ENCODE results near the gene GPR137. TPM values are rescaled to one million over a fixed set of nuclear protein-coding genes. Genes with fewer than 3 reads are reported as not detected.

GPR137 gene
- total and polyA plus RNA-seq, 4 donors: 6.7 to 22.2 (median 9.0) TPM

DNA sequence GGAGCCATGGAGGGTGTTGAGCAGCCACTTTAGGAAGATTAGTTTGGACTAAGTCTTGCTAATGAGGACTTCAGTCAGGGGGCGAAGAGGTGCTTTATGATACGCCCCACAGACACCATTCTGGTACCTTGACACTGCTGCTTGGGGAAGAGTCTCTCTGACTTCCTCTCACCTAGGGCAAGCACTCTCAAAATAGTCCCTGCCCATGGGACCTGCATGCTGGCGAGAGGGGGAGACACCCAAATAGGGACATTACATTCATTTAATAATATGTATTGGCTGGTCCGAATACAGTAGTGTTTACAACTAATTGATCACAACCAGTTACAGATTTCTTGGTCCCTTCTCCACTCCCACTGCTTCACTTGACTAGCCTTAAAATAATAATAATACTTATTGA, 10.1 kb downstream of the GPR137 start:
- peaks cover 17 to 39% (median 19%) of the 10 kb centered on the region in 4 donors for H3K4me1 ChIP-seq (ENCODE audit: control insufficient read depth in 4 of 4, insufficient read depth in 4 of 4, low read length in 3 of 4)
- 89% methylated on average over 4 of the region's 4 CpGs for WGBS
- peaks cover 4 to 27% (median 9%) of the 10 kb centered on the region in 4 donors for H3K27me3 ChIP-seq (ENCODE audit: control insufficient read depth in 4 of 4, insufficient read depth in 4 of 4, low read length in 3 of 4)

DNA sequence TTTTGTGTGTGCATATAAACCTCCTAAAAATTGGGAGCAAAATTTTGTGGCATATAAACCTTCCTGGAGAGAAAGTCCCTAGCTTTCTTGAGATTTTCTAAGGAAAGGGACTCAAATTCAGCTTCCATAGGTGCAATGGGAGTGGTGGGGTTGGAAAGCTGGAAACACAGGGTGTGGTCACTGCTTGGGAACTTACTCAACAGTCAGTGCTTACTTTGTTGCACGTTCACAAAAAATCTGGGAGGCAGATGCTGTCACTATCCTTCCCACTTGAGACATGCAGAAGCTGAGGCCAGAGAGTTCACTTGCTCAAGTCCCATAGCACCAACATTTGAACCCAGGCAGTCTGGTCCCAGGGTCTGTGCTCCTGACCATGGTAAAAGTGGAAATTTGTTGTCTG, 10.6 kb downstream of the GPR137 start:
- peaks cover 19 to 40% (median 19%) of the 10 kb centered on the region in 4 donors for H3K4me1 ChIP-seq (ENCODE audit: control insufficient read depth in 4 of 4, insufficient read depth in 4 of 4, low read length in 3 of 4)
- no peaks in the 10 kb centered on the region for H3K9me3 ChIP-seq (ENCODE audit: control insufficient read depth in 4 of 4, low read length in 3 of 4)

More for the DNA sequence above, 10.1 kb downstream of the GPR137 start:
- TF ChIP-seq SP1 (IDR thresholded peaks at IDR 0.05): no peak
- TF ChIP-seq, protein P1, sequence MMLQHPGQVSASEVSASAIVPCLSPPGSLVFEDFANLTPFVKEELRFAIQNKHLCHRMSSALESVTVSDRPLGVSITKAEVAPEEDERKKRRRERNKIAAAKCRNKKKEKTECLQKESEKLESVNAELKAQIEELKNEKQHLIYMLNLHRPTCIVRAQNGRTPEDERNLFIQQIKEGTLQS (IDR thresholded peaks at IDR 0.05): no peak
- TF ChIP-seq, protein P2, sequence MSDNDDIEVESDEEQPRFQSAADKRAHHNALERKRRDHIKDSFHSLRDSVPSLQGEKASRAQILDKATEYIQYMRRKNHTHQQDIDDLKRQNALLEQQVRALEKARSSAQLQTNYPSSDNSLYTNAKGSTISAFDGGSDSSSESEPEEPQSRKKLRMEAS (IDR thresholded peaks at IDR 0.05): no peak
- no peak for TF ChIP-seq HNF4G (IDR thresholded peaks at IDR 0.05)
- no peak for TF ChIP-seq RAD21 (IDR thresholded peaks at IDR 0.05)
- TF ChIP-seq RXRA (IDR thresholded peaks at IDR 0.05): no peak
- no peak for TF ChIP-seq FOXA1 (IDR thresholded peaks at IDR 0.05)
- Histone ChIP-seq H3K9ac (ENCODE audit: low read depth in 1 of 2, low read length in 2 of 2) (no peak overlapping the region), H3K9me3 (ENCODE audit: control insufficient read depth in 4 of 4, low read length in 3 of 4) (no peaks in the 10 kb centered on the region), H3K4me3 (ENCODE audit: low read depth in 1 of 3, low read length in 3 of 3) (no peak overlapping the region), H3K36me3 (ENCODE audit: control insufficient read depth in 4 of 4, insufficient read depth in 3 of 4, low read depth in 1 of 4, low read length in 3 of 4) (no peaks in the 10 kb centered on the region), H3K27ac (ENCODE audit: low read depth in 1 of 2, low read length in 2 of 2) (no peak overlapping the region)
- DNase-seq (ENCODE audit: low spot score): no peak

DNA sequence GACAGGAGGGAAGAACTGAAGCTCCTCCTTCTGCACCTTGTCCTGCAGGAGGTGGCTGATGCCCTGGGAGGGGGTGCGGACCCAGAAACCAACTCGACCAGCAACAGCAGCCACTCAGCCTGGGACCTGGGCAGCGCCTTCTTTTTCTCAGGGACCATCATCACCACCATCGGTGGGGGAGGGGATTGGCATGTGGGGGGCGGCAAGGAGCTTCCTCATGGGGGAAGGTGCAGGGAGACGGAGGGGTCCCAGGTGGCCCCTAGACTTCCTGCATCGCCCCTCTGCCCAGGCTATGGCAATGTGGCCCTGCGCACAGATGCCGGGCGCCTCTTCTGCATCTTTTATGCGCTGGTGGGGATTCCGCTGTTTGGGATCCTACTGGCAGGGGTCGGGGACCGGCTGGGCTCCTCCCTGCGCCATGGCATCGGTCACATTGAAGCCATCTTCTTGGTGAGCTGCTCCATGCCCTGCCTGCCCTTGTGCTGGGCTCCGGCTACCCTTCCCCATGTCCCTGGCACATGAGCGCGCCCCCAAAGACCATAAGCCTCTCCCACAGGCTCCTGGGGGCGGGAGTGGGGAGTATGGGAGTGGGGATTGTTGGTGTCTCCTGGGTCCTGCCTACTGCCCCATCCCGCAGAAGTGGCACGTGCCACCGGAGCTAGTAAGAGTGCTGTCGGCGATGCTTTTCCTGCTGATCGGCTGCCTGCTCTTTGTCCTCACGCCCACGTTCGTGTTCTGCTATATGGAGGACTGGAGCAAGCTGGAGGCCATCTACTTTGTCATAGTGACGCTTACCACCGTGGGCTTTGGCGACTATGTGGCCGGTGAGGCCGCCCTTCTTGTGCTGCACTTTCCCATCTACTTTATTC, 11.4 kb downstream of the GPR137 start:
- no peak overlapping the region for H3K9ac ChIP-seq (ENCODE audit: low read depth in 1 of 2, low read length in 2 of 2)
- H3K4me1 ChIP-seq (ENCODE audit: control insufficient read depth in 4 of 4, insufficient read depth in 4 of 4, low read length in 3 of 4): peaks cover 11 to 32% (median 17%) of the 10 kb centered on the region in 4 donors
- H3K27ac ChIP-seq (ENCODE audit: low read depth in 1 of 2, low read length in 2 of 2): no peak overlapping the region
- H3K9me3 ChIP-seq (ENCODE audit: control insufficient read depth in 4 of 4, low read length in 3 of 4): no peaks in the 10 kb centered on the region
- 13% methylated on average over 34 of the region's 34 CpGs for WGBS
- no peak for DNase-seq (ENCODE audit: low spot score)
- H3K4me3 ChIP-seq (ENCODE audit: low read depth in 1 of 3, low read length in 3 of 3): no peak overlapping the region
- H3K36me3 ChIP-seq (ENCODE audit: control insufficient read depth in 4 of 4, insufficient read depth in 3 of 4, low read depth in 1 of 4, low read length in 3 of 4): no peaks in the 10 kb centered on the region
- peaks cover 4 to 24% (median 9%) of the 10 kb centered on the region in 4 donors for H3K27me3 ChIP-seq (ENCODE audit: control insufficient read depth in 4 of 4, insufficient read depth in 4 of 4, low read length in 3 of 4)
- TF ChIP-seq, protein P3, sequence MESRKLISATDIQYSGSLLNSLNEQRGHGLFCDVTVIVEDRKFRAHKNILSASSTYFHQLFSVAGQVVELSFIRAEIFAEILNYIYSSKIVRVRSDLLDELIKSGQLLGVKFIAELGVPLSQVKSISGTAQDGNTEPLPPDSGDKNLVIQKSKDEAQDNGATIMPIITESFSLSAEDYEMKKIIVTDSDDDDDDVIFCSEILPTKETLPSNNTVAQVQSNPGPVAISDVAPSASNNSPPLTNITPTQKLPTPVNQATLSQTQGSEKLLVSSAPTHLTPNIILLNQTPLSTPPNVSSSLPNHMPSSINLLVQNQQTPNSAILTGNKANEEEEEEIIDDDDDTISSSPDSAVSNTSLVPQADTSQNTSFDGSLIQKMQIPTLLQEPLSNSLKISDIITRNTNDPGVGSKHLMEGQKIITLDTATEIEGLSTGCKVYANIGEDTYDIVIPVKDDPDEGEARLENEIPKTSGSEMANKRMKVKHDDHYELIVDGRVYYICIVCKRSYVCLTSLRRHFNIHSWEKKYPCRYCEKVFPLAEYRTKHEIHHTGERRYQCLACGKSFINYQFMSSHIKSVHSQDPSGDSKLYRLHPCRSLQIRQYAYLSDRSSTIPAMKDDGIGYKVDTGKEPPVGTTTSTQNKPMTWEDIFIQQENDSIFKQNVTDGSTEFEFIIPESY (IDR thresholded peaks at IDR 0.05): no peak
- TF ChIP-seq, protein P4, sequence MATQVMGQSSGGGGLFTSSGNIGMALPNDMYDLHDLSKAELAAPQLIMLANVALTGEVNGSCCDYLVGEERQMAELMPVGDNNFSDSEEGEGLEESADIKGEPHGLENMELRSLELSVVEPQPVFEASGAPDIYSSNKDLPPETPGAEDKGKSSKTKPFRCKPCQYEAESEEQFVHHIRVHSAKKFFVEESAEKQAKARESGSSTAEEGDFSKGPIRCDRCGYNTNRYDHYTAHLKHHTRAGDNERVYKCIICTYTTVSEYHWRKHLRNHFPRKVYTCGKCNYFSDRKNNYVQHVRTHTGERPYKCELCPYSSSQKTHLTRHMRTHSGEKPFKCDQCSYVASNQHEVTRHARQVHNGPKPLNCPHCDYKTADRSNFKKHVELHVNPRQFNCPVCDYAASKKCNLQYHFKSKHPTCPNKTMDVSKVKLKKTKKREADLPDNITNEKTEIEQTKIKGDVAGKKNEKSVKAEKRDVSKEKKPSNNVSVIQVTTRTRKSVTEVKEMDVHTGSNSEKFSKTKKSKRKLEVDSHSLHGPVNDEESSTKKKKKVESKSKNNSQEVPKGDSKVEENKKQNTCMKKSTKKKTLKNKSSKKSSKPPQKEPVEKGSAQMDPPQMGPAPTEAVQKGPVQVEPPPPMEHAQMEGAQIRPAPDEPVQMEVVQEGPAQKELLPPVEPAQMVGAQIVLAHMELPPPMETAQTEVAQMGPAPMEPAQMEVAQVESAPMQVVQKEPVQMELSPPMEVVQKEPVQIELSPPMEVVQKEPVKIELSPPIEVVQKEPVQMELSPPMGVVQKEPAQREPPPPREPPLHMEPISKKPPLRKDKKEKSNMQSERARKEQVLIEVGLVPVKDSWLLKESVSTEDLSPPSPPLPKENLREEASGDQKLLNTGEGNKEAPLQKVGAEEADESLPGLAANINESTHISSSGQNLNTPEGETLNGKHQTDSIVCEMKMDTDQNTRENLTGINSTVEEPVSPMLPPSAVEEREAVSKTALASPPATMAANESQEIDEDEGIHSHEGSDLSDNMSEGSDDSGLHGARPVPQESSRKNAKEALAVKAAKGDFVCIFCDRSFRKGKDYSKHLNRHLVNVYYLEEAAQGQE (IDR thresholded peaks at IDR 0.05): no peak
- TF ChIP-seq, protein P1 (IDR thresholded peaks at IDR 0.05): no peak
- TF ChIP-seq RAD21 (IDR thresholded peaks at IDR 0.05) (no peak), JUND (IDR thresholded peaks at IDR 0.05) (no peak), EGR1 (IDR thresholded peaks at IDR 0.05; ENCODE audit: low read depth in 2 of 2) (no peak), SP1 (IDR thresholded peaks at IDR 0.05) (no peak)
- TF ChIP-seq, protein P2 (IDR thresholded peaks at IDR 0.05): no peak

More for the DNA sequence above, 10.6 kb downstream of the GPR137 start:
- 57% methylated on average over 1 of the region's 1 CpG for WGBS
- Histone ChIP-seq H3K36me3 (ENCODE audit: control insufficient read depth in 4 of 4, insufficient read depth in 3 of 4, low read depth in 1 of 4, low read length in 3 of 4) (no peaks in the 10 kb centered on the region), H3K4me3 (ENCODE audit: low read depth in 1 of 3, low read length in 3 of 3) (no peak overlapping the region), H3K27me3 (ENCODE audit: control insufficient read depth in 4 of 4, insufficient read depth in 4 of 4, low read length in 3 of 4) (peaks cover 4 to 24% (median 9%) of the 10 kb centered on the region in 4 donors), H3K27ac (ENCODE audit: low read depth in 1 of 2, low read length in 2 of 2) (no peak overlapping the region), H3K9ac (ENCODE audit: low read depth in 1 of 2, low read length in 2 of 2) (no peak overlapping the region)
- no peak for TF ChIP-seq FOXA2 (IDR thresholded peaks at IDR 0.05)
- no peak for TF ChIP-seq JUND (IDR thresholded peaks at IDR 0.05)
- no peak for TF ChIP-seq RXRA (IDR thresholded peaks at IDR 0.05)
- DNase-seq (ENCODE audit: low spot score): no peak
